NCI-H524 treated with DMSO at 0.1 percent for 48 hours (cell line): Measurements from ENCODE around the gene TRABD2B.

Experiments
- DNase-seq: peaks from one replicate; lab custom pipeline; 2025; lab: John Stamatoyannopoulos, UW

Gene TRABD2B

DNA sequence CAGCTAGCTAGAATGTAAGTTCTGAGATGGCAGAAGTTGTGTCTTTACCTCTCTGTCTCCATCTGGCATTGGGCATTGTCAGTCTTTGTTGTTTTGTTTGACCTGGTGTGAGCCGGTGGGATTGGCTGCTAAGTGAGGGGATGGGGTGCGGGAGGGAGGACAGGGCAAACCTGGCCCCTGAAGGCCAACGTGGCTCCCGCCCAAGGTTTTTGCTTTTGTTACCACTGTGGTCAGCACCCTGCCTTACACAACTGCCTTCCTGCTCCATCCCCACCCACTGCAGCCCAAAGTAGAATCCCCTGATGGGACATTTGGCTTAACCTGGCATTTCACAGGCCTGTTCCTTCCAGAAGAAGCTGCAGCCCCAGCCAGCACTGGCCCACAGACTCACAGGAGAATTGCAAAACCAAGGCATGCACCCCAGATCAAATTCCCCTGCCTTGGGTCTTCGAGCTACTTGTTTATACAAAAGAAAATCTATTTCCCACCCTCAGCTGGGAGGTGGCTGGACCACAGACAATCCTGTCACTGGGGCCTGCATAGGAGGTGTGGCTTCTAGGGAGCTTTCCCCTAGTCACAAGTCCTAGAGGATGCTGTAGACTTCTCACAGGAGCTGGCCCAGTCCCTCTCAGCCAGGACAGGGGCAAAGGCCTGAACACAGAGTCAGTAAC is 147.5 kb downstream of the TRABD2B start:
- DNase-seq: no peak

DNA sequence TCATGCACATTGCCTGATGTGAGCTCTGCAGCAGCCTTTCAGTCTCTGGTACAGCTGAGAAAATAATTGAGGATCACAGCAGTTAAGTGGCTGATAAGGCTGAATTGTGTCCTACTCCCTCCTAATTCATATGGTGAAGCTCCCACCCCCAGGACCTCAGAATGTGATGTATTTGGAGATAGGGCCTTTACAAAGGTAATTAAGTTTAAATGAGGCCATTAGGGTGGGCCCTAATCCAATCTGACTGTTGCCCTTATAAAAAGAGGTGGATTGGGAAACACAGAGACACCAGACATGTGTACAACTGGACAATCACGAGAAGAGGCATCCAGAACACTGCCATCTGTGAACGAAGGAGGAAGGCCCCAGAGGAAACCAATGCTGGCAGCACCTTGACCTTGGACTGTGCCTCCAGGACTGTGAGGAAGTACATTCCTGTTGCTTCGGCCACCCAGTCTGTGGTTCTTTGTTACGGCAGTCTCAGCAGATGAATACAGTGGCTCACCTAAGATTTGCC is 148.1 kb downstream of the TRABD2B start:
- no peak for DNase-seq

DNA sequence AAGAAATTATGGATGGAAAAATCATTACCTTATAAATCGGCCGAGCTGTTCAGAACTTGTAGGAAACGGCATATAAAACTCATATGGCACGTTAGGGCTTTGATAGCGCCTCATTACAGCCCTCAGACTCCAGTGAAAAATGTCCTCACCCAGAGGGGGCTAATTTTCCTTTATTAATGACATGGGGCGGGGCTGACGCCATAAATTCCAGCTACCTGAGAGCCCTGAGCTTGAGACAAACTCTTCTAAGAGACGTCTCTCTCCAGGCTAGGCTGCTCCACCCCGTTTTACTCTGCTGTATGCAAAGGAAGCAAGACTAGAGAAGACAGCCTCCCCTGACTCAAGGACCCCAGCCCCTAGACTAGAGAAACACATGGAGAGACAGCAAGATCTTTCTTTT is 149.4 kb downstream of the TRABD2B start:
- no peak for DNase-seq

DNA sequence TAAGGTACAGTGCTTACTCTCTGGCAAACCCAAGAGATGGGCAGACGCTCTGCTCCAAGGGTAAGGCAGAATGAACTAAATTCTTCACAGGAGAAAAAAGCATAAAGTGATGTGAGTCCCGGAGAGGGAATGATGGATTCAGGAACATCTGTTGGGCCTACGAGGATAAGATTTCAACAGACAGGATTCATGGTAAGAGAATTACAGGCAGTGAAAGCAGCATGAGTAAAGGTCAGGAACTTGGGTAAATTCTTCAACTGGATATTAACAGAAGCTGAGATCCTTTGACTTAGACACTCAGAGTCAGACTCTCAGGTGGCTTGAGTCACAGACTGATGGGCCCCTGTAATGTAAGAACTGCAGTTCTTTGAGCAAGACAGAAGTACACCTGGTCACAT is 152.6 kb downstream of the TRABD2B start:
- no peak for DNase-seq

DNA sequence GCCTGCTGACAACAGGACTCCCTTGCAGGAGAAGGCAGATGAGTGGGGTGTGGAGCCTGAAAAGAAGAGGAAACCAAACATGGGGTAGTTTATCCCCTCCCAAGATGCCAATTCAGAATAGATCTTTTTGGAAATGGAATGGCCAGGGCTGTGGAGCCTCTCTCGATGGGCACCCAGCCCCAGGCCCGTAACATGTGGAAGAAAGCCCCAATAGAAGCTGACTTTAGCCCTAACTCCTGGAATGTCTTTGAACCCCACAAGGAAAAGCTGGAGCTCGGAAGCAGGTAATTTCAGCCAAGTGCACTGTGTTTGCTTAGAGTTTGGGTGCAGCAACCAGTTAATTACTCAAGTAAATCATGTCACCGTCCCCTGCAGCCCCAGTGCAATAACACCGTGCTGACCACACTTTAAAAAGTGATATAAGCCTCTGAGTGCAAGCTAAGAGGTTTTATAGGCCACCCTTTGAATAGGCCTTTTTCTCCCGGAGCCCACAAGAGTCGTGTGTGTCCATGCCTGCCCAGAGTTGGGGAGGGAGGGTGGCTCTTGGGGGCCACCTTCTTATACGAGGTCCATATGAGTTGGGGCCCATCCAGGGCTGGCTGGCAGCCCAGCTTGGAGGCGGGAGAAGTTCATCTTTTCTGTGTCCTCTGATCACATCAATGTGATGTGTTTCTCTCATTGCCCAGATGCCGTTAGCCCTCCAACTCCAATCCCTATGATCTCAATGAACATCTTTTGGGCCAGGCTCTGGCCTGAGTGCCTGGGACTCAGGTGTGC is 153.2 kb downstream of the TRABD2B start:
- no peak for DNase-seq

DNA sequence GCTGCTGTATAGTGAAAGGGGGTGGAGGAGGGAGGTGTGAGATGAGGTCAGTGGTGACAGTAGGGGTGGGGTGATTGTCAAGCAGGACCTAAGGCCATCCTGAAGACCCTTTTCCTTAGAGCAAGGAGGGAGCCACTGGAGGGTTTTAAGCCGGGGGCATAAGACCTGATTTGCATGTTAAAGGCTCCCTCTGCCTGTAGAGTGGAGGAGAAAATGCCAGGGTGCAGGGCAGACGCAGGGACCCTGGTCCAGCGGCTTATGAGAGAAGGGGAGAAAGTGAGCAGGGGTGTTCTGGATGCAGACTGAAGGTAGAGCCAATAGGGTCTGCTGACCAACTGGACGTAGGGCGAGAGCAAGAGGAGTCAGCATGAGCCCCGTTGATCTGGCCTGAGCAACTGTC is 154.1 kb downstream of the TRABD2B start:
- no peak for DNase-seq

DNA sequence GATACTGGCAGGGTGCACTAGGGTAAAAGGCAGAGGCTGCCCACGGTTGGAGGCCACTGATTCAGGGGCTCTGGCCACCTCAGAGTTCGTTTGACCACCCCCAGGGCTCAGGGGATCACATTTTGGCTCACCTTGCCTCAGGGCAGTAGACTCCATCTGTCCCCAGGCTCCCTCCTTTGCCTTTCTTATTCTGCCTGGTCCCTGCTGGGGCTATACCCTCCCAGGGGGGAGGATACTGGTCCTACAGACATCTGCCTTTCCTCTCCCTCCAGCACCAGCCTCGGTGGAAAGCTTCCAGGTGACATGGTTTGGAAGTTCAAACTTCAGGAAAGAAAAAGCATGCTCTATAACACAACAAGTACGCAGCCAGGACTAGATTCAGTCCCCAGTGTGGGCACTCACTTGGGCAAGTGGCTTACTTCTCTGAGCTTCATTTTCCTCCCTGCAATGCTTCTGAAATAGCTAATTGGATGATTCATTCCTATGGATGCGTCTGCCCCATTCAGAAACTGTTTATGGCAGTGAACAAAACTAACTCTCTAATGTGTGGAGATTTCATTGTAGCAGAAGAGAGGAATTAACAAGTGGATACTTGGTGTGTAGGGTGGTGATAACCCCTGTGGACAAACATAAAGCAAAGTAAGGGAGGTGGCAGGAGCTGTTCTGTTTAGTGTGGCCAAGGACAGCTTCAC is 154.8 kb downstream of the TRABD2B start:
- no peak for DNase-seq

DNA sequence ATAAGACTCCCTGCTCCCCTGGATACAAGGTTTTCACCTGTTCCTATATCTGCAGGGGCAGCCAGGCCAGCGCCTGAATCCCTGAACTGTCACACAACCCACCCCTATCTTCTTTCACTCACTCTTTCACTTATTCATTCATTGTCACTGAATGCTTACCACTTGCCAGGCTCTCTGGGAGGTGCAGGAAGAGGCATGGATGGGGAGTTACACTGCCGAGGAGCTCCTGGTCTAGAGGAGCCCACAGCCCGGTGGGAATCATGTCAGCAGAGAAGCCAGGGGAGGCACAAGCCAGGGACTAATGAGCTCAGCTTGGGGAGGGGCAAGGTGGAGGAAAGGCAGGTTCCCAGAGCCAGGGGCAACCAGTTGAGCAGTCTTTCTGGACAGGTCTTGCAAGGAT is 155.8 kb downstream of the TRABD2B start:
- no peak for DNase-seq

DNA sequence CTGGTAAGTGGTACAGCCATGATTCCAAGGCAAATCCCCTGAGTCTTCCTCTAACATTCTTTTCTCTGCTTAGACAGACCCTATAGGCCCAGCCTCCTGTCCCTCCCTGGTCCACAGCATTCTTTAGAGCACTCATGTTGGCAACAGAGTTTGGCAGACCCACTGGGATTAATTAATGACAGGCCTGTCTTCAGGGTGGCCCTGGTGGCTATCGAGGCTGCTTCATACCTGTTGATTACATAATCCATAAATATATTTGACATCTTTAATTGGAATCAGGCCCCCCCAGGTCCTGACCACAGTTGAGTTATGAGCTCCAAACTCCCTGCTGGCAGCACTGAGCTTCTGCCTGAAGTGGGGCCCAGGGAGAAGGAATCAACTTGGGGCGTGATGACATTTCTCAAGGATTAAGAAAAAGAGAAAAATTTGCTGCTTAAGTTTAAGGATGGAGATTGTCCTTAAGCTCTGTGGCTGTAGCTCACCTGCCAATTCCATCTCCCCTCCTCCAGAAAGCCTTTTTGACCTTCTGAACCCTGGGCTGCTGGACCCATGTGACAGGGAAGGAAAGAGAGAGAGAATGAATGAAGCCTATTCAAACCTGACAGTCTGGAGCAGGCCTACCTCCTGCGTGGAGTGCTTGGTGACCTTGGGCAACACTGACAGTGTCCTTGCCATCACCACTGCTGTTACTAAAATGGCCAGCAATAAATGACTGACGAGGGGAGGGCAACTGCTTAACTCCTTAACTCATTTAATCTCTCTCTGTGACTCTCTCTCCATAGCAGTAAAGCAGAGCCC is 156.6 kb downstream of the TRABD2B start:
- DNase-seq: no peak

DNA sequence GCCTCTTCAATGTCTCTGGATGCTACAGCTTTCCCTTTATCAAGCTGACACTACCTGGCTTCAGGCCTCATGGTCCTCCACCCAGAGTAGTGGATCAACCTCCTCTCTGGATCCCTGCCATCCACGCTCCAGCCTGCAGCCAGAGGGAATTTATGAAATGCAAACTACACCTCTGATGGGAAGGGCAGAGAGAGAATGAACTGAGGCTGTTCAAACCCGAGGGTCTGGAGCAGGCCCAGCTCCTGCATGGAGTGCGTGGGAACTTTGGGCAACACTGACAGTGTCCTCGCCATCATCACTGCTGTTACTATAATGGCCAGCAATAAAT is 157.8 kb downstream of the TRABD2B start:
- no peak for DNase-seq

DNA sequence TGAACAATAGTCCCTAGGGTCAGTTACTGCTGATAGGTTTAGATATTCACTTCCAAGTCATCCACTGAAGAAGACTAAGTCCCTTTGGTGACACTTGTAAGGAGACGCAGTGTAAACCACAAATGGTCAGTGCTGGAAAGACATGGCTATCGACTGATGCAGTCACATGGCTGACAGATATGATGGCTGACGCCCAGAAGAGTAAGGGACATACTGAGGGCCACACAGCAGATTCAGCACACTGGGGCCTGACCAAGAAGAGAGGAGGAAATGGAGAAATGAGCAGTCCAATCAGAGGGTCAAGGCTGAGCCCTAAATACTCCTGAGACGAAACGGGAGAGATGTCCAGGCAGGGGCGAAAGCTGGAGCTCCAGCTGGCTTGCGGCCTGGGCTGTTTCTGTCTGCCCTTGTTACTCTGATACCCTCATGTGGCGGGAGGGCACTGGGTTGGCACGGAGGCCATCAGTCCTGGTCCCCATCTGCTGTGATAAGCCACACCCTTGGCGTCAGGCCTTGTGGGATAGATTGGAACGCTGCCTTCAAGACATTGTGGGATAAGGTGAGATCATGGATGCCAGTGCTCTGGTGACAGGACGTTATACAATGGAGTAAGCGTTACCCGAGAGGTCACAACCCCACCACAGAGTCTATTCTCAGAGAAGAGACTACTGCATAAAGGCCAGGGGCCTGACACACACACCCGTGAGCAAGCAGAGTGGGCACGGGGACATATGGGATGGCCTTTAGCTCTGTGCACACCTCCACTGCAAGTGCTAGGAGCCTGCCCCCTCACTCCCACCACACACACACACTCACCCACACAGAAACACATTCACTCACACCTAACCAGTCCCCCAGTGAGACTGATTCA is 158.4 kb downstream of the TRABD2B start:
- DNase-seq: no peak

DNA sequence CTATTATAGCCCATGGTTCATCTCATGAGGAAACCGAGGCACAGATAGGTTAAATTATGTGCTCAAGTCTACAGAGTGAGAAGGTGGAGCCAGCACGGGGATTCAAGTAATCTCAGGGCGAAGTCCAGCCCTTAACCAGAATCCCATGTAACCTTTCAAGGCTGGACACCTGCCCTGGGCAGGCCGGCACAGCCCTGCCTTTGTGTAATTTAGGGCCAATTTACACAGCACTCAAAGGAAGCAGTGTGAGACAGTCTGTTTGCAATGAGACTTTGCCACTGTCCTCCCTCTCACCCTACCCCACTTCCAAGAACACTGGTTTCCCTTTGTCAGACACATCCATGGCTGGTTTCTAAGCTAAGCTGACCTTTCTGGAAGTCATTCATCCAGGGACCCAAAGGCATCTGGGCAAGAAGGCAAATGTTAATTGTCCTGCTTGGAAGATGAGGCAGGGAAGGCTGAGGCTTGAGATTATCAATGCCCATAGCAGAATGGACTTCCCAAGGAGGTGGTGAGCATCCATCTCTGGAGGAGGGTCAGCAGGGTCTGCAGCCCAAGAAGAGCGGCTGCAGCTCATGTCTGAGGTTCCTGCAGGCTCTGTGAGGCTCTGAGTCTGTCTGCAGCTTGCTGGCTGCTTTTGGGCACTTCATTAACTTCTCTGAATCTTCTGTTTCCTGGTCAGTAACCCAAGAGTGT is 159.2 kb downstream of the TRABD2B start:
- no peak for DNase-seq

DNA sequence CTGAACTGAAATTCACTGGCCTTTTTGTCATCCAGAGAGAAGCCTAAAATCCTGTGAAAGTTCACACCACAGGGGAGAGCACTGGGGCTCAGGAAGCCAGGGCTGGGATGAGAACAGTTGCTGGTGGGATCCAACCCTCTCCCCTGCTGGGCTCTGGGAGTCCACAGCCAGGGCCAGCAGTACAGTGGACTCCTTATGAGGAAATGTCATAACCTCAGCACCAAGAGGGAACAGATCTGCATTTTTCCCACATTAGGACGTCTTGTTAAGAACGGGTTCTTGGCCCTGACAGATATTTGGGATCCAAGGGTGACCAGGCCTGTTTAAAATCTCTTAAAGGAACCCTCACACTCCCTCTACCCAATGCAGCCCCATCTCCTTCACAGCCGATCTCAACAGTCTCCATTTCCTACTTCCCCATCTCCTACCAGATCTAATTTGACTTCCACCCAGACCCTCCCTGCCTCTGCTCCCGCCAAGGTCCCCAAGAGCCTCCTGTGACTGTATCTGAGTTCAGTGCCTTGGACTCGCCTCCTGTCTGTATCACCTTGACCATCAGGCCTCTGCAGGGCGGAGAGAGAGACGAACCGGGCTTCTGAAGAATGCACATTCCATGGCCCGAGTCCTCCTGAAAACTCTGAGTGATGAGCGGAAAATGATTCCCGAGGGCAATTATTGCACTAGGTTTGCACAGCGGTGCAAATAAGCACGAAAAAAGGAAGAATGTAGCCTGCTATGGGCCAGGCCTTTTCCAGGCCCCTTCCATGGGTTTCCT is 159.9 kb downstream of the TRABD2B start:
- DNase-seq: no peak

DNA sequence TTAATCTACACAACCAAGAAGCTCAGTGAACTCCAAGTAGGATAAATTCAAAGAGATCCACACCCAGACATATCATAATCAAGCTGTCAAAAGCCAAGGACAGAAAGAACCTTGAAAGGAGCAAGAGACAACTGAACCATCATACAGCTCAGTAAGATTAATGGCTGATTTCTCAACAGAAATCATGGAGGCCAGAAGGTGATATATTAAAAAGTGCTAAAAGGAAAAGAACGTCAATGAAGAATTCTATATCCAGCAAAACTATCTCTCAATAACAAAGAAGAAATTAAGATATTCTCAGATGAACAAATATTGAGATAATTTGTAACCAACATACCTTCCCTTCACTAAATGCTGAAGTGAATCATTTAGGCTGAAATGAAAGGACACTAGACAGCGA is 161.8 kb downstream of the TRABD2B start:
- DNase-seq: no peak

DNA sequence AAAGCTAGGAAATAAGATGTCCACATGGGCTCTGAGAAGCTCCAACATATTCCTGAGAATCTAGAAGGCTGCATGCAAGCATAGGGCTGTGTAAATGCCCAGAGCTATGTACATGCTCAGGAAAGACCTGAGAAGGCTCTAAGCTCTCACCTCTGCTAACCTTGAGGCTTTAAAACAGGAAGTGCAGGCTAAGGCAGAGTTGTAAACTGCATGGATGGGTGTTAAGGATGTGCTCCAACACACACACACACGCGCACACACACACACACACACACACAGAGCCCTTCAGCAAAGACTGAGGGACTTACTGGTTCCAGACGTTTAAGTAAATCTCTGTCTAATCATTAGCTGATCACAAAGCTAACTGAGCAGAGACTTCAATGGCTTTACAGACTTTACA is 162.9 kb downstream of the TRABD2B start:
- DNase-seq: no peak

DNA sequence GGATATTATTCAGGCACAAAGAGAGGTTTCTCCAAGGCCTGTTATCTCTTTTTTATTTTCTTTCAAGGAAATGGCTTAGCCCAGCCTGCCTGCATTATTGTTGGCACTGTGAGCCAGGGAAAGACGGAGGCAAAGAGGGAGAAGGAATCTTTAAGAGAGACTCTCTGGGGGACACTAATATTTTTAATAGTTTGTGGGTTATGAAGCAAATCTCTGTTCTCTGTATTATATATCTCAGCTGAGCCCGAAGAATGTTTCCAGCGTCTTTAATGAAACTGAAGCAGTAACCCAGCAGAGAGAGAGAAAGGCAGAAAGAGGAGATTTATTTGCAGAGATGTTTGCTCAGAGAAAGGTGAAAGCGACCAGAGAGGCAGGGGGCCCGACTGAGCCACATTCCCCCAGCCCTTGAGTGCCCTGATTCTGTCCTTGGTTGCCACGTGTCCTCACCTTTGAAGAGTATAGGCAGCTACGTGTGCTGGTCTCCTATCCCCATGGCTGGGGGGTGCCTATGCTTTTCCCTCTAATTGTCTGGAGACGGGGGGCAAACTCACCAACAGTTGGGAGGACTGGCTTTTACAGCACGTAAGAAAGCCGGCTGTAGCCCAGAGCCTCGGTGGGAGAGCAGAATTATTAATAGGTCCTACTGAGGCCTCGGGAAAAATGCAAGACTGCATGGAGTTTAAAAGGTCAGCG is 166.4 kb downstream of the TRABD2B start:
- no peak for DNase-seq

DNA sequence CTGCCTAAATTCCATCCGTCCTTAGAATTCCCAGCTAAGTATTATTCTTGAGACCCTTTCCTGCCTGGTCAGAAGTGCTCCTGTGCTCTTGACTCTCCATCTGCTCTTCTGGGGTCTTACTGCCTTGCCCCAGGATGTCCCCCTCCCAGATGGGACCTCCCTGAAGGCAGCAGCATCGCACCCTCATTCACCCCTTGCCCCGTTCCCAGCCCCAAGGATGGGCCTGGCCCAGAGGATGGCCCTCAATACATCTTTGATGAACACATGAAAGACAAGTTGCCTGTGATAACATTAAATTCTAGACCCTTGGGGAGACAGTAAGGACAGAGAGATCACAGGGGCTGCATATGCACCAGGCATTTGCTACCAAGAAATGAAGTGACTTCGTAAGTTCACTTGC is 167.2 kb downstream of the TRABD2B start:
- DNase-seq: no peak

DNA sequence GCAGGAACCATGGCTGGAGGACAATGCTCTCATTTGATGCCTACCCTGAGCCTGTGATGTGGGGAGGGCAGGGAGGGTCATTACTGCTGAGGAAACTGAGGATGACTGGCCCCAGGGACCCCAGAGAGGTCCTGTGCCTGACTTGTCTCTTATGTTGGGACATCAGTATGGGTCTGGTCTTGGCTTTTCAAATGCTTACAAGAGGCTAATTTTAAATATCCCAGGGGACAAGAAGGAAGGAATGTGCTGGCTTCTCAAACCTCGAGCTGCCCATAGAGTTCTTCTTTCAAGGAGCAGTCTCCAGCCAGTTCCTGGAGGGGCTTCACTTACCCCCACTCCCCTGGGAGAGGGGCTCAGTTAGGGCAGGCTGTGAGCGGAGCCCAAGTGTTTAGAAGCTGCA is 168.2 kb downstream of the TRABD2B start:
- DNase-seq: no peak

DNA sequence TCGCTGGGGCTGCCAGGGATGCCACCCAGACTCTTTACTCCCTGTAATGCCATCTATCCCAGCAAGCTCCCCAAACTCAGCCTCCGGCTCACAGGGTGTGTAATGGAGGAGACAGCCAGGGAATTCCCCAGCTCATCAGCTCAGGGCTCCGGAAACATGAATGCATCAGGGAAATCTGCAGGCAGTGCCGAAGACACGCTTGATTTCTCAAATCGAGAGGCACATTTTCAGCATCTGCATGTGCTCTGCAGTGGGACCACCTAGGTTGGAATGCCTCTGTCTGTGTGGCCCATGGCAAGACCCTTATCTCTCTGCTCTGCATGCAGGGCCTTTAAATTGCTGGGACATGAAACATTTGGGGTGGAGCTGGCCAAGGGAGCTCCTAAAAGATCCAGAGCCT is 170.1 kb downstream of the TRABD2B start:
- DNase-seq: no peak
